Hepatocyte (in vitro differentiated cells): ENCODE data around the gene ZC3H7B. TPM values are rescaled to one million over a fixed set of nuclear protein-coding genes. Genes with fewer than 3 reads are reported as not detected.

Experiments used
- DNase-seq: peaks from one replicate; pipeline ENCODE4 v3.0.0-alpha.2; 2016; ENCODE audit warnings: low spot score
- H2AFZ ChIP-seq: fragments of 200-600 bp; sonication (generic); 2 replicates; pipeline ENCODE4 v1.6.0; 2016; ENCODE audit warnings: antibody characterized with exemption, mild to moderate bottlenecking
- H3K27ac ChIP-seq: fragments of 200-600 bp; sonication (generic); 2 replicates; pipeline ENCODE4 v1.5.1; 2016; ENCODE audit warnings: mild to moderate bottlenecking
- H3K27me3 ChIP-seq: fragments of 200-600 bp; sonication (generic); 2 replicates; pipeline ENCODE4 v1.6.1; 2016
- H3K36me3 ChIP-seq: fragments of 200-600 bp; sonication (generic); replicated peaks from 2 replicates; pipeline ENCODE4 v1.5.1; 2016; ENCODE audit warnings: low read depth; ENCODE audit not compliant: insufficient read depth
- H3K4me1 ChIP-seq: fragments of 200-600 bp; sonication (generic); 2 replicates; pipeline ENCODE4 v1.5.1; 2016; ENCODE audit warnings: mild to moderate bottlenecking, moderate library complexity; ENCODE audit not compliant: insufficient read depth
- H3K4me2 ChIP-seq: fragments of 200-600 bp; sonication (generic); 2 replicates; pipeline ENCODE4 v1.6.0; 2016
- H3K4me3 ChIP-seq: fragments of 200-600 bp; sonication (generic); 2 replicates; pipeline ENCODE4 v1.5.1; 2016; ENCODE audit warnings: mild to moderate bottlenecking
- H3K79me2 ChIP-seq: fragments of 200-600 bp; sonication (generic); 2 replicates; pipeline ENCODE4 v1.6.0; 2017; ENCODE audit warnings: mild to moderate bottlenecking
- H3K9me2 ChIP-seq: fragments of 200-600 bp; sonication (generic); replicated peaks from 2 replicates; pipeline ENCODE4 v1.6.0; 2017; ENCODE audit warnings: mild to moderate bottlenecking; ENCODE audit not compliant: insufficient read depth
- H3K9me3 ChIP-seq: fragments of 200-600 bp; sonication (generic); 2 replicates; pipeline ENCODE4 v1.5.1; 2016; ENCODE audit warnings: low read depth, mild to moderate bottlenecking
- H4K20me1 ChIP-seq: fragments of 200-600 bp; sonication (generic); 2 replicates; pipeline ENCODE4 v1.6.0; 2016; ENCODE audit warnings: mild to moderate bottlenecking; ENCODE audit not compliant: insufficient read depth, poor library complexity, severe bottlenecking
- CTCF ChIP-seq: fragments of 200-600 bp; sonication (generic); IDR thresholded peaks from 2 replicates; pipeline ENCODE4 v1.5.1; 2016; ENCODE audit warnings: antibody characterized with exemption, mild to moderate bottlenecking; ENCODE audit not compliant: poor library complexity
- EZH2 ChIP-seq: fragments of 200-600 bp; sonication (generic); IDR thresholded peaks from 2 replicates; pipeline ENCODE4 v1.6.1; 2016; ENCODE audit warnings: antibody characterized with exemption, mild to moderate bottlenecking, borderline replicate concordance
- EZH2phosphoT487 ChIP-seq: fragments of 200-600 bp; sonication (generic); IDR thresholded peaks from one replicate; pipeline ENCODE4 v1.6.1; 2018; ENCODE audit warnings: antibody characterized with exemption, mild to moderate bottlenecking, low read depth, moderate library complexity; ENCODE audit not compliant: unreplicated experiment, severe bottlenecking
- WGBS: methylation state at CpG from one replicate; pipeline ENCODE4 v1.1.6; 2016; ENCODE audit warnings: low lambda C conversion rate; ENCODE audit errors: missing lambda C conversion rate; 5-methylcytosine and 5-hydroxymethylcytosine counted together
- polyA plus RNA-seq: library from polyadenylated mRNA; unstranded; fragments of >200 nt; fragmentation: Nextera tagmentation; extraction: Ambion mirVana; gene quantifications from 2 replicates; pipeline ENCODE4 v1.2.1, GENCODE V29; 2016
- total RNA-seq: library from RNA; depleted of rRNA; stranded (reverse); fragments of >200 nt; gene quantifications from 2 replicates; pipeline ENCODE4 v1.2.3, GENCODE V29; 2014

ZC3H7B gene
- total and polyA plus RNA-seq, 2 experiments from 2014 or later, result 6.9 to 30.5 TPM

- Histone ChIP-seq H2AFZ (no peak overlapping the region), H3K4me1 (no peaks in the 10 kb centered on the region), H3K9me2 (no peaks in the 10 kb centered on the region), H3K27me3 (no peaks in the 10 kb centered on the region), H3K4me2 (no peak overlapping the region), H3K36me3 (no peaks in the 10 kb centered on the region), H3K27ac (no peak overlapping the region), H3K79me2 (peaks cover 6% of the 10 kb centered on the region), H3K4me3 (no peak overlapping the region), H4K20me1 (no peaks in the 10 kb centered on the region), H3K9me3 (no peaks in the 10 kb centered on the region)
- no peak for TF ChIP-seq CTCF
- TF ChIP-seq EZH2phosphoT487, result no peak
- no peak for TF ChIP-seq EZH2
- 100% methylated on average over 4 of the region's 4 CpGs for WGBS
- DNase-seq, result no peak
Observed at GRCh38 chr22:41274856-41275255, 26.5 kb upstream of the ZC3H7B start.

DNA sequence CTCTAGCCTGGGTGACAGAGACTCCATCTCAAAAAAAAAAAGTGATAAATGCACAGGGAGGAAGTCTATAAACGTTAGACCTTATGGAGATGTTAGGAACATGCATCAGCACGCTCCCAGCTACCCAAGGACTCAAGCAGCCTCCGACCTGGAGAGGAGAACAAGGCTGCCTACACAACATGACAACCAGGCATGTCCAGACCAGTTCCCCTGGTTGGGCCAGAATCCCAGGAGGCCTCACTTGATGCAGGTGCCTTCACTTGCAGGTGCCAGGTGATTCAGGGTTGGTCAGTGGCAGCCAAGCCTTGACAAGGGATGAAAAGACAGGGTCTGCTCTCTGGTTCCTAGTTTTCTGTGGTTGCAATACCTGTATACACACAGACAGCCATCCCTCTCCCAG is 21.3 kb upstream of the ZC3H7B start:
- TF ChIP-seq EZH2phosphoT487 (no peak), CTCF (no peak), EZH2 (no peak)
- Histone ChIP-seq H3K9me2 (no peaks in the 10 kb centered on the region), H3K4me3 (no peak overlapping the region), H4K20me1 (no peaks in the 10 kb centered on the region), H3K4me2 (no peak overlapping the region), H3K27ac (no peak overlapping the region), H3K36me3 (no peaks in the 10 kb centered on the region), H3K27me3 (no peaks in the 10 kb centered on the region), H3K9me3 (no peaks in the 10 kb centered on the region), H3K4me1 (no peaks in the 10 kb centered on the region), H3K79me2 (peaks cover 44% of the 10 kb centered on the region), H2AFZ (no peak overlapping the region)
- no peak for DNase-seq
- 89% methylated on average over 3 of the region's 3 CpGs for WGBS

DNA sequence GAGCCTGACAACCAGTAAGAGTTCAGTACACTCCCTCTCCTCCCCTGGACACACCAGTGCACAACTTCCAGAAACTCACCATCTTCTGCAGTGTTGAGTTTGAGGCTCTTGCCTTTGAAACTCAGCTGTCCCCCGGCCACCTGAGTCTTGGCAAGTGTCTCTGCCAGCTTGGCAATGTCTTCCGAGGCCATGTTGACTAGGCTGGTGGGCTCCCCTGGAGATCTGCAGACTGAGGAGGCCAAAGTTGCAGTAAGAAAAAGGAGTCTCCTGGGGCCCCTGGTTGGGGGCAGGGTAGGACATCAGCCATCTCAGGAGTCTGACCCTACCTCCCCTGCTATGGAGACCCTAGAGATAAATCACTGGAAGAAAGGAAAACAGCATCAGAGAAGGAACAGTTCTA is 20.5 kb upstream of the ZC3H7B start:
- H3K4me2 ChIP-seq, result no peak overlapping the region
- H3K4me3 ChIP-seq, result no peak overlapping the region
- no peaks in the 10 kb centered on the region for H3K27me3 ChIP-seq
- H3K36me3 ChIP-seq, result no peaks in the 10 kb centered on the region
- 100% methylated on average over 2 of the region's 2 CpGs for WGBS
- no peaks in the 10 kb centered on the region for H3K9me2 ChIP-seq
- H3K9me3 ChIP-seq, result no peaks in the 10 kb centered on the region
- no peak for DNase-seq
- no peak overlapping the region for H3K27ac ChIP-seq
- no peaks in the 10 kb centered on the region for H4K20me1 ChIP-seq
- no peaks in the 10 kb centered on the region for H3K4me1 ChIP-seq
- H3K79me2 ChIP-seq, result peaks cover 44% of the 10 kb centered on the region
- no peak overlapping the region for H2AFZ ChIP-seq
- TF ChIP-seq CTCF (no peak), EZH2 (no peak), EZH2phosphoT487 (no peak)

GRCh38 chr22:41284465-41284864 is 16.9 kb upstream of the ZC3H7B start:
- H3K36me3 ChIP-seq, result no peaks in the 10 kb centered on the region
- TF ChIP-seq EZH2phosphoT487 (no peak), CTCF (no peak), EZH2 (no peak)
- H3K9me3 ChIP-seq, result no peaks in the 10 kb centered on the region
- H3K9me2 ChIP-seq, result no peaks in the 10 kb centered on the region
- H4K20me1 ChIP-seq, result no peaks in the 10 kb centered on the region
- H3K79me2 ChIP-seq, result peaks cover 38% of the 10 kb centered on the region
- H3K4me1 ChIP-seq, result peaks cover 16% of the 10 kb centered on the region
- DNase-seq, result no peak
- H3K27ac ChIP-seq, result peak overlapping the region; percentile 93
- no peak overlapping the region for H2AFZ ChIP-seq
- WGBS, result 94% methylated on average over 10 of the region's 10 CpGs
- H3K27me3 ChIP-seq, result no peaks in the 10 kb centered on the region
- H3K4me2 ChIP-seq, result peak overlapping the region; percentile 83
- H3K4me3 ChIP-seq, result no peak overlapping the region
